HepG2 (cell line): Measurements from ENCODE around the gene MYORG. TPM values are rescaled to one million over a fixed set of nuclear protein-coding genes. Genes with fewer than 3 reads are reported as not detected.

ENCODE experiments used
- AGO2 ChIP-seq: fragments of 200-400 bp; formaldehyde crosslinking; optimal IDR thresholded peaks from 2 replicates; pipeline ENCODE3; 2017; ENCODE audit warnings: mild to moderate bottlenecking, low read depth, low read length, moderate library complexity
- BRD4 ChIP-seq: sonication (generic); formaldehyde crosslinking; IDR thresholded peaks from 2 replicates; pipeline ENCODE4 v1.4.0; 2020; ENCODE audit warnings: missing genetic modification reagents
- CTCF ChIP-seq: sonication (generic); formaldehyde crosslinking; IDR thresholded peaks from 2 replicates; pipeline ENCODE4 v1.5.0; 2020; ENCODE audit warnings: mild to moderate bottlenecking, missing genetic modification reagents, moderate library complexity
- GTF3A ChIP-seq: sonication (generic); formaldehyde crosslinking; conservative IDR thresholded peaks from 2 replicates; pipeline ENCODE4 v1.4.0; 2020; ENCODE audit warnings: mild to moderate bottlenecking, missing genetic modification reagents
- HMGA1 ChIP-seq: sonication (generic); formaldehyde crosslinking; conservative IDR thresholded peaks from 2 replicates; pipeline ENCODE4 v1.4.0; 2020; ENCODE audit warnings: missing genetic modification reagents
- KDM1A ChIP-seq: IDR thresholded peaks from 2 replicates; pipeline ENCODE4 v1.6.1; 2016; ENCODE audit warnings: missing compliant biosample characterization
- PAWR ChIP-seq: sonication (generic); formaldehyde crosslinking; IDR thresholded peaks from 2 replicates; pipeline ENCODE4 v1.4.0; 2020; ENCODE audit warnings: missing genetic modification reagents, mild to moderate bottlenecking, borderline replicate concordance
- SUZ12 ChIP-seq: fragments of 150-350 bp; IDR thresholded peaks from 2 replicates; pipeline ENCODE4 v1.6.1; 2014; ENCODE audit warnings: low read depth, low read length
- TCF7 ChIP-seq: sonication (generic); IDR thresholded peaks from 2 replicates; pipeline ENCODE4 v1.6.1; 2016; ENCODE audit warnings: antibody characterized with exemption, low read depth
- ZBTB38 ChIP-seq: sonication (generic); formaldehyde crosslinking; IDR thresholded peaks from 2 replicates; pipeline ENCODE4 v1.5.1; 2020; ENCODE audit warnings: mild to moderate bottlenecking, missing genetic modification reagents
- ZFYVE20 ChIP-seq: sonication (generic); formaldehyde crosslinking; IDR thresholded peaks from 2 replicates; pipeline ENCODE4 v1.8.0; 2023; ENCODE audit warnings: low read depth, mild to moderate bottlenecking, moderate library complexity, missing genetic modification reagents, borderline replicate concordance
- ZNF337 ChIP-seq: sonication (generic); formaldehyde crosslinking; IDR thresholded peaks from 2 replicates; pipeline ENCODE4 v1.5.1; 2020; ENCODE audit warnings: missing genetic modification reagents, low read depth, mild to moderate bottlenecking, borderline replicate concordance
- ZNF549 ChIP-seq: sonication (generic); formaldehyde crosslinking; IDR thresholded peaks from 2 replicates; pipeline ENCODE4 v1.5.0; 2020; ENCODE audit warnings: missing genetic modification reagents
- ZNF562 ChIP-seq: sonication (generic); formaldehyde crosslinking; IDR thresholded peaks from 2 replicates; pipeline ENCODE4 v1.8.0; 2022; ENCODE audit warnings: missing genetic modification reagents, borderline replicate concordance
- ZNF564 ChIP-seq: sonication (generic); formaldehyde crosslinking; IDR thresholded peaks from 2 replicates; pipeline ENCODE4 v1.8.1; 2023; ENCODE audit warnings: mild to moderate bottlenecking, missing genetic modification reagents
- polyA plus RNA-seq, 8 experiments: library from polyadenylated mRNA; depleted of rRNA in 3 of 8; stranded (reverse) in 7 of 8; unstranded in 1 of 8; fragments of >200 nt; fragmentation: Illumina TruSeq in 4 of 8; extraction: Trizol in 4 of 8; gene quantifications; 2 replicates each; pipeline versions ENCODE4 v1.2.1 to v1.2.3, GENCODE V29; 2011 to 2016; ENCODE audit warnings: low read depth in 4 of 8, missing spikeins in 1 of 8, mixed read lengths in 1 of 8; ENCODE audit not compliant: insufficient read depth in 1 of 8
- total RNA-seq, 5 experiments: library from RNA; depleted of rRNA; stranded (reverse); fragments of >200 nt; fragmentation: Illumina TruSeq; extraction: Trizol; gene quantifications; 2 replicates each; pipeline ENCODE4 v1.2.3, GENCODE V29; 2016; ENCODE audit warnings: low read depth in 1 of 5
- TF ChIP-seq, protein P1 (sequence below): sonication (generic); formaldehyde crosslinking; IDR thresholded peaks from 2 replicates; pipeline ENCODE4 v1.4.0; 2020; ENCODE audit warnings: mild to moderate bottlenecking, missing genetic modification reagents, borderline replicate concordance
- TF ChIP-seq, protein P2 (sequence below): sonication (generic); formaldehyde crosslinking; conservative IDR thresholded peaks from 2 replicates; pipeline ENCODE4 v1.8.0; 2022; ENCODE audit warnings: low read depth, missing genetic modification reagents
- TF ChIP-seq, protein P3 (sequence below): sonication (generic); formaldehyde crosslinking; conservative IDR thresholded peaks from 2 replicates; pipeline ENCODE4 v1.4.0; 2020; ENCODE audit warnings: missing genetic modification reagents

The MYORG gene
- total and polyA plus RNA-seq, 2 of the 13 experiments (the other 11 are each of a cell fraction or from before 2014, with no cell fraction given): 11.1 to 22.4 TPM

GRCh38 chr9:34376596-34377403 is at the start of gene MYORG (continued):
- TF ChIP-seq, protein P1, sequence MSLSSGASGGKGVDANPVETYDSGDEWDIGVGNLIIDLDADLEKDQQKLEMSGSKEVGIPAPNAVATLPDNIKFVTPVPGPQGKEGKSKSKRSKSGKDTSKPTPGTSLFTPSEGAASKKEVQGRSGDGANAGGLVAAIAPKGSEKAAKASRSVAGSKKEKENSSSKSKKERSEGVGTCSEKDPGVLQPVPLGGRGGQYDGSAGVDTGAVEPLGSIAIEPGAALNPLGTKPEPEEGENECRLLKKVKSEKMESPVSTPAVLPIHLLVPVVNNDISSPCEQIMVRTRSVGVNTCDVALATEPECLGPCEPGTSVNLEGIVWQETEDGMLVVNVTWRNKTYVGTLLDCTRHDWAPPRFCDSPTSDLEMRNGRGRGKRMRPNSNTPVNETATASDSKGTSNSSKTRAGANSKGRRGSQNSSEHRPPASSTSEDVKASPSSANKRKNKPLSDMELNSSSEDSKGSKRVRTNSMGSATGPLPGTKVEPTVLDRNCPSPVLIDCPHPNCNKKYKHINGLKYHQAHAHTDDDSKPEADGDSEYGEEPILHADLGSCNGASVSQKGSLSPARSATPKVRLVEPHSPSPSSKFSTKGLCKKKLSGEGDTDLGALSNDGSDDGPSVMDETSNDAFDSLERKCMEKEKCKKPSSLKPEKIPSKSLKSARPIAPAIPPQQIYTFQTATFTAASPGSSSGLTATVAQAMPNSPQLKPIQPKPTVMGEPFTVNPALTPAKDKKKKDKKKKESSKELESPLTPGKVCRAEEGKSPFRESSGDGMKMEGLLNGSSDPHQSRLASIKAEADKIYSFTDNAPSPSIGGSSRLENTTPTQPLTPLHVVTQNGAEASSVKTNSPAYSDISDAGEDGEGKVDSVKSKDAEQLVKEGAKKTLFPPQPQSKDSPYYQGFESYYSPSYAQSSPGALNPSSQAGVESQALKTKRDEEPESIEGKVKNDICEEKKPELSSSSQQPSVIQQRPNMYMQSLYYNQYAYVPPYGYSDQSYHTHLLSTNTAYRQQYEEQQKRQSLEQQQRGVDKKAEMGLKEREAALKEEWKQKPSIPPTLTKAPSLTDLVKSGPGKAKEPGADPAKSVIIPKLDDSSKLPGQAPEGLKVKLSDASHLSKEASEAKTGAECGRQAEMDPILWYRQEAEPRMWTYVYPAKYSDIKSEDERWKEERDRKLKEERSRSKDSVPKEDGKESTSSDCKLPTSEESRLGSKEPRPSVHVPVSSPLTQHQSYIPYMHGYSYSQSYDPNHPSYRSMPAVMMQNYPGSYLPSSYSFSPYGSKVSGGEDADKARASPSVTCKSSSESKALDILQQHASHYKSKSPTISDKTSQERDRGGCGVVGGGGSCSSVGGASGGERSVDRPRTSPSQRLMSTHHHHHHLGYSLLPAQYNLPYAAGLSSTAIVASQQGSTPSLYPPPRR: peak; percentile 71
- no peak for TF ChIP-seq KDM1A
- TF ChIP-seq BRD4 (CRISPR knock-in tag): no peak; the same call in 1 of the 2 replicates
- peak; percentile 82 for TF ChIP-seq AGO2
- TF ChIP-seq CTCF (CRISPR knock-in tag): no peak; the same call in 1 of the 2 replicates
- TF ChIP-seq TCF7: no peak
- no peak for TF ChIP-seq ZNF562
- TF ChIP-seq HMGA1 (CRISPR knock-in tag): no peak
- TF ChIP-seq GTF3A: 0 out of 2 replicates have a peak, but pooled peaks have one; percentile 63
- TF ChIP-seq ZFYVE20 (CRISPR knock-in tag): no peak
- no peak; the same call in 1 of the 2 replicates for TF ChIP-seq ZNF564
- TF ChIP-seq ZBTB38: no peak; the same call in 1 of the 2 replicates
- TF ChIP-seq, protein P2, sequence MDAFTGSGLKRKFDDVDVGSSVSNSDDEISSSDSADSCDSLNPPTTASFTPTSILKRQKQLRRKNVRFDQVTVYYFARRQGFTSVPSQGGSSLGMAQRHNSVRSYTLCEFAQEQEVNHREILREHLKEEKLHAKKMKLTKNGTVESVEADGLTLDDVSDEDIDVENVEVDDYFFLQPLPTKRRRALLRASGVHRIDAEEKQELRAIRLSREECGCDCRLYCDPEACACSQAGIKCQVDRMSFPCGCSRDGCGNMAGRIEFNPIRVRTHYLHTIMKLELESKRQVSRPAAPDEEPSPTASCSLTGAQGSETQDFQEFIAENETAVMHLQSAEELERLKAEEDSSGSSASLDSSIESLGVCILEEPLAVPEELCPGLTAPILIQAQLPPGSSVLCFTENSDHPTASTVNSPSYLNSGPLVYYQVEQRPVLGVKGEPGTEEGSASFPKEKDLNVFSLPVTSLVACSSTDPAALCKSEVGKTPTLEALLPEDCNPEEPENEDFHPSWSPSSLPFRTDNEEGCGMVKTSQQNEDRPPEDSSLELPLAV (CRISPR knock-in tag): no peak
- TF ChIP-seq ZNF337 (CRISPR knock-in tag): no peak
- peak; percentile 67 for TF ChIP-seq SUZ12
- TF ChIP-seq, protein P3, sequence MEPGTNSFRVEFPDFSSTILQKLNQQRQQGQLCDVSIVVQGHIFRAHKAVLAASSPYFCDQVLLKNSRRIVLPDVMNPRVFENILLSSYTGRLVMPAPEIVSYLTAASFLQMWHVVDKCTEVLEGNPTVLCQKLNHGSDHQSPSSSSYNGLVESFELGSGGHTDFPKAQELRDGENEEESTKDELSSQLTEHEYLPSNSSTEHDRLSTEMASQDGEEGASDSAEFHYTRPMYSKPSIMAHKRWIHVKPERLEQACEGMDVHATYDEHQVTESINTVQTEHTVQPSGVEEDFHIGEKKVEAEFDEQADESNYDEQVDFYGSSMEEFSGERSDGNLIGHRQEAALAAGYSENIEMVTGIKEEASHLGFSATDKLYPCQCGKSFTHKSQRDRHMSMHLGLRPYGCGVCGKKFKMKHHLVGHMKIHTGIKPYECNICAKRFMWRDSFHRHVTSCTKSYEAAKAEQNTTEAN (CRISPR knock-in tag): 0 out of 2 replicates have a peak, but pooled peaks have one; percentile 20
- TF ChIP-seq ZNF549 (CRISPR knock-in tag): no peak
- TF ChIP-seq PAWR (CRISPR knock-in tag): no peak
